GM10266 (cell line): ENCODE data around the gene USF2.

ENCODE experiments used
- DNase-seq: peaks from one replicate; pipeline ENCODE4 v3.0.0; 2012; ENCODE audit errors: extremely low spot score
- TF ChIP-seq, protein P1 (sequence below): IDR thresholded peaks from 2 replicates; pipeline ENCODE4 v1.5.1; 2012; ENCODE audit warnings: mild to moderate bottlenecking, low read depth; ENCODE audit not compliant: control insufficient read depth, insufficient read depth; ENCODE audit errors: missing control alignments

The USF2 gene

DNA sequence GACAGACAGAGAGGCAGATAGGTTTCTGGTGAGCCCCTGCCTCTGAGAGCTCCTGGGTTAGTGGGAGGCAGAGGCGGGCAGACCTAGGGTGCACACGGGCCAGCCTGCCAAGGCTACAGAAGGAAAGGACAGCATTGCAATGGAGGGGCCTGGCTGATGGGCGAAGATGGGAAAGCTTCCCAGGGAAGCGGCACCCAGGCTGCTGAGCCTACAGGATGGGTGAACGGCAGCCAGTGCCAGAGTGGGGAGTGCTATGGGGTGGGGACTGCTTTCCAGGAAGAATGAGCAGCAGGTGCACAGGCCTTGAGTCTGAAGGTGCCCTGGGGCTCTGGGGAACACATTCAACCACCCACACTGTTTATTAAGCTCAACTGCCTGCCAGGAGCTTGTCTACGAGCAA lies 22.5 kb downstream of the USF2 start:
- TF ChIP-seq, protein P1, sequence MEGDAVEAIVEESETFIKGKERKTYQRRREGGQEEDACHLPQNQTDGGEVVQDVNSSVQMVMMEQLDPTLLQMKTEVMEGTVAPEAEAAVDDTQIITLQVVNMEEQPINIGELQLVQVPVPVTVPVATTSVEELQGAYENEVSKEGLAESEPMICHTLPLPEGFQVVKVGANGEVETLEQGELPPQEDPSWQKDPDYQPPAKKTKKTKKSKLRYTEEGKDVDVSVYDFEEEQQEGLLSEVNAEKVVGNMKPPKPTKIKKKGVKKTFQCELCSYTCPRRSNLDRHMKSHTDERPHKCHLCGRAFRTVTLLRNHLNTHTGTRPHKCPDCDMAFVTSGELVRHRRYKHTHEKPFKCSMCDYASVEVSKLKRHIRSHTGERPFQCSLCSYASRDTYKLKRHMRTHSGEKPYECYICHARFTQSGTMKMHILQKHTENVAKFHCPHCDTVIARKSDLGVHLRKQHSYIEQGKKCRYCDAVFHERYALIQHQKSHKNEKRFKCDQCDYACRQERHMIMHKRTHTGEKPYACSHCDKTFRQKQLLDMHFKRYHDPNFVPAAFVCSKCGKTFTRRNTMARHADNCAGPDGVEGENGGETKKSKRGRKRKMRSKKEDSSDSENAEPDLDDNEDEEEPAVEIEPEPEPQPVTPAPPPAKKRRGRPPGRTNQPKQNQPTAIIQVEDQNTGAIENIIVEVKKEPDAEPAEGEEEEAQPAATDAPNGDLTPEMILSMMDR: no peak
- DNase-seq: no peak

DNA sequence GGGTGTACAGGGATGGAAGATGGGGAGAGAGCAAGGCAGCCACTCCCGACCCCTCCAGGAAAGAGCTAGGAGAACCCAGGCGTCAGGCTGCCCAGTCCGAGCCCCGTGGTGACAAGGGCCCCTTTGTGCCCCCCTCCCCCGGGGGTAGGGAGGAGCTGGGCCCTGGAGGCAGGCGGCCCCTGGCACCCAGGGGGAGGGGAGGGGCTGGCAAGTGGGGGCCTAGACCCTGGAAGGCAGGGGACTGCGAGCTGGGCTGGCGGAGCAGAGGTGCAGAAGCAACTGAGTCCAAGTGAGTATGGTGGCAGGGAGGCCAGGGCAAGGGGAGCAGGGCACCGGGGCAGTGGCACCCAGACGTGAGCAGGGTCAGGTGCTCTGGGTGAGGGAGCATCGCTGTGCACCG lies 23.2 kb downstream of the USF2 start, which contains the start of gene MAG:
TSS of gene MAG (plus strand) at position 246 of the 400 bp plus-strand sequence. CDS start 3,248 bp downstream, outside the sequence.
- TF ChIP-seq, protein P1: no peak
- no peak for DNase-seq

DNA sequence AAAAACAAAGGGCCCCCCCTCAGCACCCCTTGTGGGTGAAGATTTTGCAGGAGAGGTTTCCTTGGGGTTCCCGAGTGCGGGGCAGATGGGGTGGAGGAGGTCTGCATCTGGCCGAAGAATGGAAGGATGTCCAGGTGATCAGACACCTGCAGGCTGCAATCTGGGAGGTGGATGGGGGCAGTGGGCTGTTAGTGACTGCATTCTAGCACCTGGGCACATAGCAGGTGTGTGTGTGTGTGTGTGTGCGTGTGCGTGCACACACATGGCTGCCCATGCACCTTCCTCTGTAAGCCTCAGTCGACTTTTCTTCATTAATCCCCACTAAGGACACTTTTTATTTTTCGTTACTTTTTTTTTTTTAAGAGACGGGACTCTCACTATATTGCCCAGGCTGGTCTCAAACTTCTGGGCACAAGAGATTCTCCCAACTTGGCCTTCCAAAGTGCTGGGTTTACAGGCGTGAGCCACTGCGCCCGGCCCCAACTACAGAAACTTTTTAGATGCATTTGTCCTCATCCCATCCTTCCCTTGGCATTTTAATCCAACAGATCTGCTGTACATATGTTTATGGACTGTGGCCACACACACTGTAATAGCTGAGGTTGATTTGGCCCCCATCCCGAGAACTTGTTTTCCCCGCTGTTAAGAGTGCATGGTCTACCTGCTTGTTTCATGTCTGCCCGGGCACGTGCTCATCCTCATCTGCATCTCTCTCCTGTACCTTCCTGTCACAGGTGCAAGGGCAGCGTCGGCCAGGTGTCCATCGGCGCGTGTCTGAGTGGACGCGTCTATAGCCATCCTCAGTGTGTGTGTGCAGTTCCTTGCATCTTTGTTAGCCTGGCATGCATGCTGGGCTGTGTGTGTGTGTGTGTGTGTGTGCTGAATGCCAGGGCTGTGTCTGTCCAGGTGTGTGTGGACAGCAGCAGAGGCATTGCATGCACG lies 23.9 kb downstream of the USF2 start:
- TF ChIP-seq, protein P1: no peak
- DNase-seq: no peak

DNA sequence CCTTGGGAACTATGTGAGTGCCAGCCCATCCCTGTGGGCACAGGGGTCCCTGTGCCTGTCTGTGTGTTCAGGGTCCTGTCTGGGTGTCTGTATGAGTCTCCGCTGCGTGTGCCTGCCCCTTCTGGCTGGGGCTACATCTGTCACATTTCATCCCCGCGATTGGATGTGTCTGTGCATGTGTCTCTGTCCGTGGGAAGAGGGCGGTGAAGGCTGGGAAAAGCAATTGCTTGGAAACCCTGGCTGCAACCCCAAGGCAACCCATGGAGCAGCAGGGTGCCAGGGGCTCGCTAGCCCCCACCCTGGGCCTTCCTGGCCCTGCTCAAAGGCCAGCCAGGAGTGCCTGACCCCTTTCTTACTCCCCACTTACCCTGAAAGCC lies 24.6 kb downstream of the USF2 start:
- no peak for DNase-seq
- TF ChIP-seq, protein P1: no peak

DNA sequence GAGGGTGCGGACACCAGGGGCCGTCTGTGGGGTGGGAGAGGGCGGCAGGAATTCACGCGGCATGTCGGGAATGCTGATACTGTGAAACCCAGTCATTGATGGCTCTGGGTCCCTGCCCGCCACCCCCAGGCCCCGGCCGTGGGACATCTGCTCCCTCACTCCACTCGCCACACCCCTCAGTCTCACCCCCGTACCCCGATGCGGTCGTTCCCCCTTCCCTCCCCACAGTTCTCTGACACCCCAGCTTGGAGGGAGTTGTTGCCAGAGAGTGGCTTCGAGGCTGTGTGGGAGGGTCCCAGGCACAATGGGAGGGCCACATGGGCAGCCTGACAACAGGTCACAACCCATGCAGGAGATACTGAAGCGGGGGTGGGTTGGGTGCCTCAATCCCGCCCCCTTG lies 25.0 kb downstream of the USF2 start:
- DNase-seq: no peak
- TF ChIP-seq, protein P1: no peak

DNA sequence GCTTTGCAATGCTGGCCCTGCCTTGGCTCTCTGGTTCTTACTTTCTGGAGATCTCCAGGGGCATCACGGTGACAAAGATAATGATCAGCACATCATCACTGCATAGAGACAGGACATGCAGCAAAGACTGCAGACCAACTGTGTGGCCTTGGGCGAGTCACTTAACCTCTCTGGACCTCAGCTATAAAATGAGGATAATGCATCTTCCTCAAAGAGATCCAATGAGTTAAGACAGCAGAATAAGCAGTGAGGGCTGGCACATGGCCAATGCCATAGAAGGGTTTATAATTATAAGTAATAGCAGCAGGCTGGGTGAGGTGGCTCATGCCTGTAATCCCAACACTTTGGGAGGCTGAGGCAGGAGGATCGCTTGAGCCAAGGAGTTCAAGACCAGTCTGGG lies 25.6 kb downstream of the USF2 start:
- DNase-seq: no peak
- TF ChIP-seq, protein P1: no peak
